MM.1S (cell line): ENCODE results near the gene HMCES.

Experiments used
- CTCF ChIP-seq: fragments of 300-600 bp; sonication (generic); IDR thresholded peaks from 2 replicates; pipeline ENCODE4 v1.5.1; 2016; ENCODE audit warnings: antibody characterized with exemption, low read length, mixed read lengths
- EZH2phosphoT487 ChIP-seq: fragments of 300-600 bp; sonication (generic); IDR thresholded peaks from 2 replicates; pipeline ENCODE4 v1.6.1; 2018; ENCODE audit warnings: antibody characterized with exemption, low read length

GRCh38 chr3:129323651-129324294 is 45.1 kb downstream of the HMCES start:
- TF ChIP-seq CTCF (peak; percentile 73), EZH2phosphoT487 (no peak)
